Measurements from ENCODE around the gene PCCA. TPM values are rescaled to one million over a fixed set of nuclear protein-coding genes. Genes with fewer than 3 reads are reported as not detected.

Gene PCCA
- total RNA-seq, 4 donors from 2014 or later: 24.8 to 122 (median 53.0) TPM

DNA sequence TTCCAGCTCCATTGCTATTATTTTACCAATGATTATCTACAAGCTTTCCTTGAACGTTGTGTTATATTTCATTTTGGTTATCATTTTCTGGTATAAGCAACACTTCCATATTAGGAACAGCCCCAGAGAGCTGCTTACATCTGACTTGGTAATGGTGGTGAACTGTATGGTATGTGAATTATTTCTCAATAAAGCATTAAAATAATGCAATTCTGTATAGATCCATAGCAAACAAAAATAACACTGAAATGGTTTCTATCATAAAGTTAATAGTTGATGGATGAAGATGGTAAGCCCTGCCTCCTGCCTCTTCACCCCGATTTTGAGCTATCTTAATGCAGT is 472.2 kb downstream of the PCCA start:
- H3K9me3 ChIP-seq: no peaks in the 10 kb centered on the region
- no peak overlapping the region for H3K4me3 ChIP-seq
- DNase-seq: no peak
- intact Hi-C loops (cut with DNase I; ENCODE audit: low total_unique reads): no loop called here
- H3K4me1 ChIP-seq: no peaks in the 10 kb centered on the region
- no peak overlapping the region for H3K27ac ChIP-seq
- H3K36me3 ChIP-seq: no peaks in the 10 kb centered on the region
- no peaks in the 10 kb centered on the region for H3K27me3 ChIP-seq
- TF ChIP-seq POLR2A (IDR thresholded peaks at IDR 0.05) (no peak), CTCF (IDR thresholded peaks at IDR 0.05) (no peak)

GRCh38 chr13:100561599-100562204 is 472.8 kb downstream of the PCCA start:
- Histone ChIP-seq H3K27ac (no peak overlapping the region), H3K9me3 (no peaks in the 10 kb centered on the region), H3K4me1 (no peaks in the 10 kb centered on the region), H3K27me3 (no peaks in the 10 kb centered on the region), H3K4me3 (no peak overlapping the region), H3K36me3 (no peaks in the 10 kb centered on the region)
- DNase-seq: no peak
- TF ChIP-seq POLR2A (IDR thresholded peaks at IDR 0.05) (no peak), CTCF (IDR thresholded peaks at IDR 0.05) (no peak)
- intact Hi-C loops (cut with DNase I; ENCODE audit: low total_unique reads): no loop called here

DNA sequence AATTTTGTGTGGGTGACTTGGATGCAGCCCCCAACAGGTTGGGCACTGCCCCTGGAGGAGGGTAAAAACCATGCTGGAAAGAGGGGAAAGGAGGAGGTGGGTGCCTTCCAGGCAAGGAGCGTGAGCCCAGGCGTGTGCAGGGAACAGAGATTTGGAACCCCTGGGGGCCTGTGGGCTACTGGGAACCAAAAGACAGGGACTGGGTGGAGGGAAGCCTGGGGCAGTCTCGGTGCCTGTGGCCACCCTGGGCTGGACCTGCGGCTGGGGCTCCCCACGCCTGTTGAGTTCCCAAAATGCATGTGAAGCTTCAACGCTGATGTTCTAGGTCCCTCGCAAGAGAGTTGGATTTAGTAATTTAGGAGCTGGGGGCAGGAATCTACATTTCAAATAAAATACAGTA is 474.9 kb downstream of the PCCA start:
- DNase-seq: no peak
- no peaks in the 10 kb centered on the region for H3K36me3 ChIP-seq
- intact Hi-C loops (cut with DNase I; ENCODE audit: low total_unique reads): no loop called here
- H3K4me3 ChIP-seq: no peak overlapping the region
- no peaks in the 10 kb centered on the region for H3K4me1 ChIP-seq
- H3K27me3 ChIP-seq: no peaks in the 10 kb centered on the region
- H3K27ac ChIP-seq: no peak overlapping the region
- no peaks in the 10 kb centered on the region for H3K9me3 ChIP-seq
- TF ChIP-seq POLR2A (IDR thresholded peaks at IDR 0.05) (no peak), CTCF (IDR thresholded peaks at IDR 0.05) (no peak)

- DNase-seq: no peak
- Histone ChIP-seq H3K27ac (no peak overlapping the region), H3K27me3 (no peaks in the 10 kb centered on the region), H3K9me3 (no peaks in the 10 kb centered on the region), H3K36me3 (no peaks in the 10 kb centered on the region), H3K4me3 (no peak overlapping the region), H3K4me1 (no peaks in the 10 kb centered on the region)
- intact Hi-C loops (cut with DNase I; ENCODE audit: low total_unique reads): no loop called here
- TF ChIP-seq POLR2A (IDR thresholded peaks at IDR 0.05): no peak
- no peak for TF ChIP-seq CTCF (IDR thresholded peaks at IDR 0.05)
These were observed 475.7 kb downstream of the PCCA start for GRCh38 chr13:100564444-100565223.

GRCh38 chr13:100565286-100565685 is 476.4 kb downstream of the PCCA start:
- intact Hi-C loops (cut with DNase I; ENCODE audit: low total_unique reads): no loop called here
- TF ChIP-seq CTCF (IDR thresholded peaks at IDR 0.05) (no peak), POLR2A (IDR thresholded peaks at IDR 0.05) (no peak)
- Histone ChIP-seq H3K27me3 (no peaks in the 10 kb centered on the region), H3K9me3 (no peaks in the 10 kb centered on the region), H3K4me3 (no peak overlapping the region), H3K4me1 (no peaks in the 10 kb centered on the region), H3K36me3 (no peaks in the 10 kb centered on the region), H3K27ac (no peak overlapping the region)
- DNase-seq: no peak
